GM12872 (cell line): ENCODE data around the gene VEZF1.

ENCODE experiments used
- TF ChIP-seq, protein P1 (sequence below): IDR thresholded peaks from 3 replicates; pipeline ENCODE4 v1.5.1; 2011; ENCODE audit warnings: low read depth, mild to moderate bottlenecking, low read length, moderate library complexity; ENCODE audit not compliant: insufficient read depth

Gene VEZF1

DNA sequence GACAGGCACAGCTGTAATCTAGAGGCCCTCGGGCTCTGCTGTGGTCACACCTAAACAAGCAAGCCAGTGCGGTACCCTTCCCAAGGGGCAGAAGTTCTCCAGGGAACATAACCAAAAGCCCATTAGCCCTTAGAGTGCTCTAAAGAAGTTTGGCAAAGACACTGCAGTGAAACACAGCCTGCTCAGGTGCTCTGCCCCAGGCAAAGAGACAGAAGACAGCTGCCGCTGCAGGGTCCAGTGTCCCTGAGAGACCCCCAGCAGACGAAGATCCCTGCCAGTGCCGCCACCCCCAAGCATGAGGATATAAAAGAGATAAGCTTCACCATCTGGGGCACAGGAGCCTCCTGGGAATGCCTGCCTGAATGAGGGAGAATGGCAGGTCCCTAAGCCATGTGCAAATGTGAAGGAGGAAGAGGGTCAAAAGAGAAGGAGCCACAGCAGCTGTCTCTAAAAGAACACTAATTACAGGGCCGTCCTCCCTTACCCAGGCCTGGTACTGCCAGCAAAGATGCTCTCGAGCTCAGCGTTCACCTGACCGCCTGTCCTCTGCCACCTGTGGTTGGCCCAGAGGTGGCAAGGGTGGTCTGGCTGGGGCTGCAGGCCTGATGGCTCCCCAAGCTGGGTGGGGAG is 62.6 kb downstream of the VEZF1 start:
- TF ChIP-seq, protein P1, sequence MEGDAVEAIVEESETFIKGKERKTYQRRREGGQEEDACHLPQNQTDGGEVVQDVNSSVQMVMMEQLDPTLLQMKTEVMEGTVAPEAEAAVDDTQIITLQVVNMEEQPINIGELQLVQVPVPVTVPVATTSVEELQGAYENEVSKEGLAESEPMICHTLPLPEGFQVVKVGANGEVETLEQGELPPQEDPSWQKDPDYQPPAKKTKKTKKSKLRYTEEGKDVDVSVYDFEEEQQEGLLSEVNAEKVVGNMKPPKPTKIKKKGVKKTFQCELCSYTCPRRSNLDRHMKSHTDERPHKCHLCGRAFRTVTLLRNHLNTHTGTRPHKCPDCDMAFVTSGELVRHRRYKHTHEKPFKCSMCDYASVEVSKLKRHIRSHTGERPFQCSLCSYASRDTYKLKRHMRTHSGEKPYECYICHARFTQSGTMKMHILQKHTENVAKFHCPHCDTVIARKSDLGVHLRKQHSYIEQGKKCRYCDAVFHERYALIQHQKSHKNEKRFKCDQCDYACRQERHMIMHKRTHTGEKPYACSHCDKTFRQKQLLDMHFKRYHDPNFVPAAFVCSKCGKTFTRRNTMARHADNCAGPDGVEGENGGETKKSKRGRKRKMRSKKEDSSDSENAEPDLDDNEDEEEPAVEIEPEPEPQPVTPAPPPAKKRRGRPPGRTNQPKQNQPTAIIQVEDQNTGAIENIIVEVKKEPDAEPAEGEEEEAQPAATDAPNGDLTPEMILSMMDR, result no peak

DNA sequence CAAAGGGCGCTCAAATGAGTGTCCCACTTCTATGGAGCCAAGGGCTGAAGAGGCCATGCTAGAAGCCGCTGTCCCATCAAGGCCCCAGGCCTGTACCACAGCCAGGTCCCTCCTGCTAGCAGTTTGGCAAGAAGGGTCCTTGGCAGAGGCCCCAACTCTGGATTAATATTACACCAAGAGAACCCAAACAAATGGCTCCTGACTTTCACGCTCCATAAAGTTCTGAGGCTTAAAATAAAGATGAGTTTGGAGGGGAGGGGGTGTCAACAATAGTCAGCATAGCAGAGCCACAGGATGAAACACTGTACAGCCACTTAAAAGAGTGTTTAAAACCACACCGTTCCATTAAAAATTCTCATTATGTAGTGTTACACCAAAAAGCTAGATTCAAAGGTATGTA is 63.4 kb downstream of the VEZF1 start:
- TF ChIP-seq, protein P1, result no peak
